HEK293 (cell line): ENCODE measurements around the gene MPHOSPH10.

Source experiments
- CTCF ChIA-PET: fragments of 350-600 bp; formaldehyde crosslinking; extraction: SDS; loops from one replicate; lab custom pipeline; 2021; ENCODE audit warnings: antibody characterized with exemption; lab: Yijun Ruan, JAX
- POLR2A ChIA-PET: fragments of 300-600 bp; formaldehyde crosslinking; extraction: SDS; loops from one replicate; lab custom pipeline; 2020; ENCODE audit warnings: antibody characterized with exemption, inconsistent platforms; lab: Yijun Ruan, JAX
- H3K27ac ChIP-seq: fragments of 200-500 bp; sonication (Bioruptor generic); 2 replicates; pipeline ENCODE4 v1.5.1; 2014; ENCODE audit warnings: low read depth, low read length, control low read depth, inconsistent platforms; ENCODE audit errors: extremely low read depth
- H3K36me3 ChIP-seq, 2 experiments: fragments of 200-500 bp in 1 of 2; sonication (Bioruptor generic) in 1 of 2; 1 replicate in 1 of 2; 2 replicates in 1 of 2; pipeline ENCODE4 v1.5.1; 2014 to 2017; ENCODE audit warnings: inconsistent platforms in 2 of 2, low read length in 2 of 2; ENCODE audit not compliant: control insufficient read depth in 2 of 2, insufficient read depth in 1 of 2
- H3K4me1 ChIP-seq: fragments of 200-500 bp; sonication (Bioruptor generic); 2 replicates; pipeline ENCODE4 v1.5.1; 2014; ENCODE audit warnings: mild to moderate bottlenecking, low read length, inconsistent platforms; ENCODE audit not compliant: control insufficient read depth, insufficient read depth
- H3K4me3 ChIP-seq: 2 replicates; pipeline ENCODE4 v1.5.1; 2011; ENCODE audit warnings: low read depth, mild to moderate bottlenecking, control low read depth, low read length, moderate library complexity
- H3K9me3 ChIP-seq: fragments of 200-500 bp; sonication (Bioruptor generic); 2 replicates; pipeline ENCODE4 v1.5.1; 2014; ENCODE audit warnings: low read depth, low read length, inconsistent platforms; ENCODE audit not compliant: control insufficient read depth, insufficient read depth
- GLIS2 ChIP-seq: fragments of 450-650 bp; formaldehyde crosslinking; IDR thresholded peaks from 2 replicates; pipeline ENCODE4 v1.5.1; 2016; ENCODE audit warnings: missing biosample characterization, missing genetic modification characterization
- KLF8 ChIP-seq: fragments of 450-650 bp; formaldehyde crosslinking; IDR thresholded peaks from 2 replicates; pipeline ENCODE4 v1.5.1; 2016; ENCODE audit warnings: missing biosample characterization, missing genetic modification characterization
- MZF1 ChIP-seq: fragments of 450-650 bp; formaldehyde crosslinking; IDR thresholded peaks from 2 replicates; pipeline ENCODE4 v1.5.1; 2017; ENCODE audit warnings: missing biosample characterization, missing genetic modification characterization, borderline replicate concordance
- RBAK ChIP-seq: fragments of 450-650 bp; formaldehyde crosslinking; IDR thresholded peaks from 2 replicates; pipeline ENCODE4 v1.5.1; 2016; ENCODE audit warnings: missing biosample characterization, missing genetic modification characterization
- SP2 ChIP-seq: fragments of 450-650 bp; formaldehyde crosslinking; IDR thresholded peaks from 2 replicates; pipeline ENCODE4 v1.5.1; 2016; ENCODE audit warnings: missing biosample characterization, missing genetic modification characterization
- ZBTB11 ChIP-seq: fragments of 450-650 bp; formaldehyde crosslinking; conservative IDR thresholded peaks from 2 replicates; pipeline ENCODE4 v1.5.1; 2016; ENCODE audit warnings: low read depth, missing biosample characterization, missing genetic modification characterization
- ZBTB44 ChIP-seq: fragments of 450-650 bp; IDR thresholded peaks from 2 replicates; pipeline ENCODE4 v1.5.1; 2018; ENCODE audit warnings: missing biosample characterization, mild to moderate bottlenecking, missing genetic modification characterization
- ZBTB6 ChIP-seq: fragments of 450-650 bp; formaldehyde crosslinking; IDR thresholded peaks from 2 replicates; pipeline ENCODE4 v1.5.1; 2017; ENCODE audit warnings: missing biosample characterization, missing genetic modification characterization
- ZIC2 ChIP-seq: fragments of 450-650 bp; formaldehyde crosslinking; IDR thresholded peaks from 2 replicates; pipeline ENCODE4 v1.5.1; 2016; ENCODE audit warnings: missing biosample characterization, missing genetic modification characterization
- ZNF114 ChIP-seq: fragments of 450-650 bp; formaldehyde crosslinking; IDR thresholded peaks from 2 replicates; pipeline ENCODE4 v1.5.0; 2017; ENCODE audit warnings: missing biosample characterization, missing genetic modification characterization
- ZNF138 ChIP-seq: fragments of 450-650 bp; formaldehyde crosslinking; IDR thresholded peaks from 2 replicates; pipeline ENCODE4 v1.5.1; 2016; ENCODE audit warnings: missing biosample characterization, missing genetic modification characterization, borderline replicate concordance
- ZNF16 ChIP-seq: fragments of 450-650 bp; formaldehyde crosslinking; IDR thresholded peaks from 2 replicates; pipeline ENCODE4 v1.5.1; 2016; ENCODE audit warnings: low read depth, missing biosample characterization, missing genetic modification characterization
- ZNF280D ChIP-seq: fragments of 450-650 bp; formaldehyde crosslinking; IDR thresholded peaks from 2 replicates; pipeline ENCODE4 v1.5.1; 2016; ENCODE audit warnings: missing biosample characterization, missing genetic modification characterization
- ZNF292 ChIP-seq: fragments of 450-650 bp; formaldehyde crosslinking; IDR thresholded peaks from 2 replicates; pipeline ENCODE4 v1.5.1; 2016; ENCODE audit warnings: low read depth, missing biosample characterization, missing genetic modification characterization, borderline replicate concordance
- ZNF350 ChIP-seq: fragments of 450-650 bp; formaldehyde crosslinking; IDR thresholded peaks from 2 replicates; pipeline ENCODE4 v1.5.0; 2017; ENCODE audit warnings: missing biosample characterization, mild to moderate bottlenecking, missing genetic modification characterization
- ZNF354C ChIP-seq: fragments of 450-650 bp; formaldehyde crosslinking; IDR thresholded peaks from 2 replicates; pipeline ENCODE4 v1.5.1; 2016; ENCODE audit warnings: missing biosample characterization, missing genetic modification characterization, low read depth, borderline replicate concordance
- ZNF510 ChIP-seq: fragments of 450-650 bp; formaldehyde crosslinking; IDR thresholded peaks from 2 replicates; pipeline ENCODE4 v1.5.1; 2018; ENCODE audit warnings: mild to moderate bottlenecking, missing genetic modification characterization, missing biosample characterization; ENCODE audit not compliant: insufficient replicate concordance
- ZNF518A ChIP-seq: fragments of 450-650 bp; formaldehyde crosslinking; conservative IDR thresholded peaks from 2 replicates; pipeline ENCODE4 v1.5.1; 2016; ENCODE audit warnings: low read depth, missing biosample characterization, missing genetic modification characterization
- ZNF768 ChIP-seq: fragments of 450-650 bp; formaldehyde crosslinking; IDR thresholded peaks from 2 replicates; pipeline ENCODE4 v1.5.1; 2018; ENCODE audit warnings: missing biosample characterization, mild to moderate bottlenecking, missing genetic modification characterization
- ZXDB ChIP-seq: fragments of 450-650 bp; formaldehyde crosslinking; IDR thresholded peaks from 2 replicates; pipeline ENCODE4 v1.5.1; 2016; ENCODE audit warnings: missing biosample characterization, missing genetic modification characterization

The MPHOSPH10 gene

GRCh38 chr2:71125506-71126294 is 4.7 kb upstream of the MPHOSPH10 start:
- ChIA-PET POLR2A (no interaction called here), CTCF (no interaction called here)
- 0 out of 2 replicates have a peak, but pooled peaks cover 3% of the 10 kb centered on the region for H3K4me1 ChIP-seq
- peaks cover 9 to 28% of the 10 kb centered on the region in 2 experiments; a peak in 2 of 3 replicates for H3K36me3 ChIP-seq
- no peak overlapping the region for H3K4me3 ChIP-seq
- H3K9me3 ChIP-seq: no peaks in the 10 kb centered on the region
- no peak overlapping the region for H3K27ac ChIP-seq
- no peak for TF ChIP-seq KLF8 (tag by site-specific recombination)
- TF ChIP-seq ZBTB11 (tag by site-specific recombination): no peak
- TF ChIP-seq ZNF114 (tag by site-specific recombination): no peak
- no peak for TF ChIP-seq ZNF354C (tag by site-specific recombination)
- no peak for TF ChIP-seq ZNF138 (tag by site-specific recombination)
- TF ChIP-seq RBAK (tag by site-specific recombination): no peak
- no peak for TF ChIP-seq ZBTB44 (tag by site-specific recombination)
- no peak for TF ChIP-seq ZNF510
- TF ChIP-seq ZNF292 (tag by site-specific recombination): no peak
- no peak for TF ChIP-seq MZF1
- no peak for TF ChIP-seq ZXDB
- no peak for TF ChIP-seq ZNF280D (tag by site-specific recombination)

GRCh38 chr2:71126957-71127356 is 3.5 kb upstream of the MPHOSPH10 start:
- TF ChIP-seq ZNF518A: no peak
- no peak for TF ChIP-seq ZBTB6
- no peak for TF ChIP-seq ZIC2
- TF ChIP-seq ZNF350 (tag by site-specific recombination): no peak
- no peak for TF ChIP-seq ZNF768 (tag by site-specific recombination)
- TF ChIP-seq ZNF16 (tag by site-specific recombination): no peak
- no peak for TF ChIP-seq GLIS2 (tag by site-specific recombination)
- TF ChIP-seq SP2: no peak
- Histone ChIP-seq H3K36me3 (peaks cover 9 to 18% of the 10 kb centered on the region in 2 experiments; a peak in 2 of 3 replicates), H3K9me3 (no peaks in the 10 kb centered on the region), H3K4me3 (no peak overlapping the region), H3K4me1 (0 out of 2 replicates have a peak, but pooled peaks cover 3% of the 10 kb centered on the region), H3K27ac (no peak overlapping the region)
- POLR2A ChIA-PET: no interaction called here
- CTCF ChIA-PET: interaction anchor here (0.7 to 1.2 kb wide), 2 partner anchors 26 to 379 kb away, joined by 3 to 8 read pairs; no protein-coding TSS in a partner anchor
